ENCODE measurements around the gene SYAP1.
"Not testable (repeated sequence)": the region's sequence is repeated elsewhere in the genome, so short reads cannot be mapped to it uniquely, and the experiment has no call there.

Gene SYAP1

DNA sequence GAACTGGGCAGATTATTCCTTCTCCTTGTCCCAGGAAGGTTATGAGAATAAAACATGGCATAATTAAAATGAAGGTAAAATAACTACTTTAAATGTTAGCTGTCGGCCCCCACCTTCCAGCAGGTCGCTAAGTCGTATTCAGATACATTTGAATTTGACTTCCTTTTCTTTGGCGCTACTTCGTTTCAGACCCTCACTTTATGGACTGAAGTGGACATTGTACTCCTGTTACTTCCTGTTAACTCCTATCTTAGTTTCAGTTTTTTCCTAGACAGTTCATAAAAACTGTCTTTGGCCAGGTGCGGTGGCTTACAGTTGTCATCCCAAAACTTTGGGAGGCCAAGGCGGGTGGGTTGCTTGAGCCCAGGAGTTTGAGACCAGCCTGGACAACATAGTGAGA lies 5.7 kb downstream of the SYAP1 start:
- no peak for DNase-seq (ENCODE audit: low spot score)

- not testable (repeated sequence) for DNase-seq (ENCODE audit: low spot score)
Measured at GRCh38 chrX:16726347-16726988, 7.1 kb downstream of the SYAP1 start.

DNA sequence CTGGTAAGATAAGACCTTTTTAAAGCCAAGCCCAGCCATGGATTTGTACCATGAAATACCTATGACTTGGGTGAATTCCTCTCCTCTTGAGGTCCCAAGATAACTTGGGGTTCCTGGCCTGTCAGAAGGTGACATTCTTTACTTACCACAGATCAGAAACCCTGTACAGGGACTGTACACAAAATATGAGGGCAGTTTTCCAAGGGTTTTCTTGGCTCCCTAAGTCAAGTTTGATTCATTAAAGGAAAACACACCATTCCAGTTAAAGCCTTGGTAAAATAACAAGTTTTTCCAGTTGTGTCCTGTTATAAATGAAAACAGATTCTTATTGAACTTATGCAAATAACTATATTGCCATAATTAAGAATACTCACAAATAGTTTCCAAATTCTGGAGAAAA lies 8.2 kb downstream of the SYAP1 start:
- no peak for DNase-seq (ENCODE audit: low spot score)

DNA sequence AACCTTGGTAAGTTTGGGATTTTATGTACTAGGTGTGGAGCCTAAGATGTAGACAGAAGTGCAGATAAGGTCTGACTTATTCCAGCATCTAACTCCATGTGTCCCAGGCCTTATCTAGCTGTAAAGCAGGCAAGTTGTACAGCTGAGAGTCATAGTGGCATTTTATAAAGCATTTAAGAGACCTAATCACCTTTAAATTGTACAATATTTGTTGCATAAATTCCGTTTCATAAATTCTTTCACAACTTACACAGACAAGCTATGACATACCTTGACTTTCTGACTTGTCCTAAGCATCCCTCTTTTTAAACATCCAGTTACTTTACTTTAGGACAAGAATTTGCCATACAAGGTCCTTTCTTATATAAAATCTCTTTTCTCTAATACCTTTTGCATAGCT lies 11.0 kb downstream of the SYAP1 start:
- no peak for DNase-seq (ENCODE audit: low spot score)

- DNase-seq (ENCODE audit: low spot score), result no peak
Measured at GRCh38 chrX:16733013-16733412, 13.6 kb downstream of the SYAP1 start.

- DNase-seq (ENCODE audit: low spot score), result no peak
Measured at GRCh38 chrX:16737024-16737423, 17.6 kb downstream of the SYAP1 start.

GRCh38 chrX:16739574-16739973 lies 20.2 kb downstream of the SYAP1 start:
- DNase-seq (ENCODE audit: low spot score), result no peak

DNA sequence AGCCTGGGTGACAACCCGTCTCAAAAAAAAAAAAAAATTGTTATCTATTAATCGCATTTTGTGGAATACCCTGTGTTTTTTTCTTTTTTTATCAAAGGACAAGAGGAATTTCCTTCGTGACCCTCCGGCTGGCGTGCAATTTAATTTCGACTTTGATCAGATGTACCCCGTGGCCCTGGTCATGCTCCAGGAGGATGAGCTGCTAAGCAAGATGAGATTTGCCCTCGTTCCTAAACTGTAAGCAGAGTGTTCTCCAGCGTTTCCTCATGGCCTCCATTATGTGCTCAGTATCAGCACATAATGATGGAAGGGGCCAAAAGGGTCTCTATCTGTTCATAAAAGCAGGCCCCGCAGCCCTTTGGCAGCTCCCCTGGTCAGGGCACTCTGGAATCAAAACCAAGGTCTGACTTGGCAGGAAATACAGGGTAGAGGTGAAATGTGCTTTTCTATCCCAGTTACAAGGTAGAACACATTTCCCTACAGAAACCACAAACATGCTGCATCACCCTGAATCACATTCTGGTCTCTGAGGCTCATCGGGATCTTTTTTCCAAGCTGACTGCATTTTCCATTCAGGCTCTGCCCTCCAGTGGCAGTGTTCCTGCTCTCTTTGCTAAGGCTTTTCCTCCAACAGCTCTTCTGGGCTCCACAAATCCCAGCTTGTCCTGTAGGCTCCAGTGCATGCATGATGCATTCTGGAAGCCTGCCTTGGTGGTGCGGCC lies 24.4 kb downstream of the SYAP1 start:
- no peak for DNase-seq (ENCODE audit: low spot score)

DNA sequence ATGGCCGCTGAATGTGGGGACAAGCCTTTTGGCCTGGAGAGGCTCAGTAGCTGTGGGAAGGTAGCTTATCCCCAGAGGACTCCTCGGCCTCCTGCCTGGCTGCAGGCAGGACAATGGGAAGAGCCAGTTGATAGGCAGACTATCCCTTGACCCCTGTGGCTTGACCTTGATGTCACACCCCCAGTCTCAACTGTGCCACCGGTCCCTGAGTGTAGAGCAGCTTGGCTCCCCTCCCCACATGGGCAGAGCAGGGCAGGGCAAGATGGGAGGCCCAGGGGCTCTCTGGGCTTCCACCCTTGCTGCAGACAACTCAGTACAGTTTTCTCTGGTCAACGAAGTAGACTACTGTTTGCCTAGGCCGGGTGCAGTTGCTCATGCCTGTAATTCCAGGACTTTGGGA lies 25.7 kb downstream of the SYAP1 start:
- DNase-seq (ENCODE audit: low spot score), result no peak

DNA sequence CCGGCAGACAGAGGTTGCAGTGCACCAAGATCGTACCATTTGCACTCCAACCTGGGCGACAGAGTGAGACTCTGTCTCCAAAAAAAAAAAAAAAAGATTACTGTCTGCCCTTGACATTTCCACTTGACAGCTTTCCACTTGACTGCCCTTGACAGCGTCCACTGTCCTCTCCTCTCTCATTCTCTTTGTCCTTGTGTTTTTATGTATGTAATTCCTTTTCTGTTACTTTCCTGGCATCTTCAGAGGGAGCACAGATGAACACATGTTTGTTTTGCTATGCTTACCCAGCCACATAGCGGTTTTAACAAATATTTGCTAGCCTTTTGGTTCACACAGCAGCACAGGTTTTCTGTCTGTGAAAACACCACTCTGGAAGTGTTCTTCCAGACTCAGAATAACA lies 26.2 kb downstream of the SYAP1 start:
- DNase-seq (ENCODE audit: low spot score), result no peak

DNA sequence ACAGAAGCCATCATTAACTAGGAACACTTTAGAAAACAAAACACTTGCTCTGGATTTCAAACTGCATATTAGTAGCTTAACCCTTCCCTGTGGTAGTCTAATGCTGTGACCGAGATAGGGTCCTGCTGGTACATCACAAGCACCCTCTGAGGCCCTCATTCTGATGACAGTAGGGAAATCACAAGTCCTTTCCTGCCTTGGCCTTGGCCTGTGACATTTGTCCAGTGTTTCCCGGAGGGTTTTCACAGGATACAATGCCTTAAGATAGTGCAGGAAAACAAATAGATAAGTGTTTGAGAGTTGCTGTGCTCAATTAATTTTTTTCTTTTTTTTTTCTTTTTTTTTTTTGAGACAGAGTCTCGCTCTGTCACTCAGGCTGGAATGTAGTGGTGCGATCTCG lies 29.0 kb downstream of the SYAP1 start:
- no peak for DNase-seq (ENCODE audit: low spot score)

DNA sequence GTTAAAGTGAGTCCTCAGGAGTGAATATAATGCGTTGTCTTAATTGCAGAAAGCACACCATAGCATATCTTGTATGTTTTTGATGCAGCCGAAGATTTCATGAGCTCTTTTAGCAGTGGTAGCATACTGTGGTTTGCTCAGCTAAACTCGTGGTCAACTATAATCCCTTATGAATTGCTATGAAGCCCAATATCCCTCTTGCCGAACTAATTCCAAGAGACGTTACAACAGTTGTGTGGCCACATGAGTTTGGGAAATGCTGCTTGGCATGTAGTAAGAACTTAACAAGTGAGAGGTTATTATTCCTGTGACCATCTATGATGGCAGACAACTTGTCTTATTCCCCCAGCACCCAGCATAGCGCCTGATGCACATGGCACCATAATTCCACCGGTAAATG lies 30.7 kb downstream of the SYAP1 start:
- DNase-seq (ENCODE audit: low spot score), result no peak

- no peak for DNase-seq (ENCODE audit: low spot score)
Measured at GRCh38 chrX:16754019-16754418, 34.6 kb downstream of the SYAP1 start.

- no peak for DNase-seq (ENCODE audit: low spot score)
Measured at GRCh38 chrX:16756724-16757123, 37.3 kb downstream of the SYAP1 start.

- DNase-seq (ENCODE audit: low spot score), result not testable (repeated sequence)
Measured at GRCh38 chrX:16761500-16761899, 42.1 kb downstream of the SYAP1 start.

GRCh38 chrX:16762579-16762978 lies 43.2 kb downstream of the SYAP1 start:
- DNase-seq (ENCODE audit: low spot score), result no peak

- no peak for DNase-seq (ENCODE audit: low spot score)
Measured at GRCh38 chrX:16765594-16765993, 46.2 kb downstream of the SYAP1 start.

- DNase-seq (ENCODE audit: low spot score), result no peak
Measured at GRCh38 chrX:16770970-16771482, 51.6 kb downstream of the SYAP1 start.

DNA sequence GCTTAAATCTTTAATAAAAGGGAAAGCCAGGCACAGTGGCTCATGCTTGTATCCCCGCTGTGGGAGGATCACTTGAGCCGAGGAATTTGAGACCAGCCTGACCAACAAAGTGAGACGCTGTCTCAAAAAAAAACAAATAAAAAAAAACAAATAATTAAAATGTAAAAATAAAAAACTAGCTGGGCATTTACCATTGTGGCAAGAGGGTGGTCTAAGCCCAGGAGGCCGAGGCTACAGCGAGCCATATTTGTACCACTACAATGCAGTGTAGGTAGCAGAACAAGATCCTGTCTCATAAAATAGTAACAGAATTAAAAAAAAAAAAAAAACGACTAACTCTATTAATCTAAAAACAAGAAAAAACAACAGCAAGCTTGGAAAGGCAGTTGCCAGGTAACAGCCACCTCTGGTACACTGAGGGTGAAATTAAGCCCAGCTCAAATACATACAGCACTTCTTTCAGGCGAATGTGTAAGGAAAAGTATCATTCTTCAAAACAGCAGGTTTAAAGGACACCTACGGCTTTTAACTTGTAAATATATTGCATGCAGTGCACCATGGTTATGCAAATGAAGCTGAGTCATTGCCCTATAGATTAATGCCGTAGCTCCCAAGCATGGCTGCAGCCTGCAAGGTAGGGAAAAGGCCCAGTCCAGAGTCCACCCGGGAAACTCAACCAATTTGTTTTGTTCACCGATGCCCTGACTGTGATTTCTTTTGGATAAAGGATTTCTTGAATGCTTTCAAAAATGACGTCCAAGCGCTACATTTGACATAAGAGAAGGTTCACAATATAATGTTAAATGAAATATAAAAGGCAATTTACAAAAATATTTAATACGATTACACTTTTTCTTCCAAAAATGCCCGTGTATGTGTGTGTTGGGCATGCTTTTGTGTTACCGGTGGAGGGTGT lies 52.3 kb downstream of the SYAP1 start:
- DNase-seq (ENCODE audit: low spot score), result no peak

DNA sequence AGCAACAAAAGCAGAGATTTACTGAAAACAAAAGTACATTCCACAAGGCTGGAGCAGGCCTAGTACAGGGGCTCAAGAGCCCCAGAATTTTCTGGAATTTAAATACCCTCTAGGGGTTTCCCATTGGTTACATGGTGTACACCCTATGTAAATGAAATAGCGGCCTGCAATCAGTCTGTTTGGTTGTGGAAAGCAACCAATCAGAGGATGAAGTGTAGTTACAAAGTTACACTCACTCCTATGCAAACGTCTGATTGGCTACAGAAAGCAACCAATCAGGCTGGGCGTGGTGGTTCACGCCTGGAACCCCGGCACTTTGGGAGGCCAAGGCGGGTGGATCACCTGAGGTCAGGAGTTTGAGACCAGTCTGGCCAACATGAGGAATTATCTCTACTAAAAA lies 53.0 kb downstream of the SYAP1 start:
- no peak for DNase-seq (ENCODE audit: low spot score)

GRCh38 chrX:16774746-16775145 lies 55.3 kb downstream of the SYAP1 start:
- DNase-seq (ENCODE audit: low spot score), result no peak

- DNase-seq (ENCODE audit: low spot score), result no peak
Measured at GRCh38 chrX:16778545-16778944, 59.1 kb downstream of the SYAP1 start.

- DNase-seq (ENCODE audit: low spot score), result no peak
Measured at GRCh38 chrX:16778993-16779392, 59.6 kb downstream of the SYAP1 start.

Data from Ammon's horn (tissue), 1 donor.